Stimulated activated CD4-positive, alpha-beta T cell treated with anti-CD3 and anti-CD28 coated beads, Interleukin-4, amount 100 ng/mL, for 48 hours (primary cell): Measurements from ENCODE around the gene GRIK4.

ENCODE experiments used
- DNase-seq, 2 donors: peaks; one replicate each; pipeline ENCODE4 v3.0.0-alpha.2; 2020; ENCODE audit warnings: low read depth in 2 of 2

GRIK4 gene

GRCh38 chr11:120509346-120510053, 2.0 kb upstream of the GRIK4 start:
- DNase-seq, result no peak

- DNase-seq, result no peak
Measured at GRCh38 chr11:120510406-120511115, 987 bp upstream of the GRIK4 start.

- DNase-seq, result no peak
Measured at GRCh38 chr11:120511820-120512738, 531 bp downstream of the GRIK4 start.

GRCh38 chr11:120512739-120513435, 1.3 kb downstream of the GRIK4 start:
- no peak for DNase-seq

- DNase-seq, result no peak
Measured at GRCh38 chr11:120513436-120514315, 2.1 kb downstream of the GRIK4 start.

GRCh38 chr11:120514541-120515121, 3.1 kb downstream of the GRIK4 start:
- no peak for DNase-seq

GRCh38 chr11:120515186-120515723, 3.7 kb downstream of the GRIK4 start:
- DNase-seq, result no peak

- DNase-seq, result no peak
Measured at GRCh38 chr11:120516461-120517389, 5.2 kb downstream of the GRIK4 start.

GRCh38 chr11:120517390-120517761, 5.8 kb downstream of the GRIK4 start:
- no peak for DNase-seq

- DNase-seq, result no peak
Measured at GRCh38 chr11:120517801-120518291, 6.3 kb downstream of the GRIK4 start.

GRCh38 chr11:120518356-120518755, 6.8 kb downstream of the GRIK4 start:
- no peak for DNase-seq

- no peak for DNase-seq
Measured at GRCh38 chr11:120519474-120519873, 7.9 kb downstream of the GRIK4 start.

GRCh38 chr11:120520091-120520822, 8.7 kb downstream of the GRIK4 start:
- no peak for DNase-seq

- DNase-seq, result no peak
Measured at GRCh38 chr11:120521176-120521575, 9.6 kb downstream of the GRIK4 start.

GRCh38 chr11:120522021-120522420, 10.5 kb downstream of the GRIK4 start:
- DNase-seq, result no peak

- no peak for DNase-seq
Measured at GRCh38 chr11:120522736-120523135, 11.2 kb downstream of the GRIK4 start.

GRCh38 chr11:120523196-120523595, 11.6 kb downstream of the GRIK4 start:
- DNase-seq, result no peak

GRCh38 chr11:120524536-120525085, 13.1 kb downstream of the GRIK4 start:
- DNase-seq, result no peak
